Fibroblast of peridontal ligament (primary cell): ENCODE measurements around the gene CHEK2.
"Not testable (repeated sequence)": the region's sequence is repeated elsewhere in the genome, so short reads cannot be mapped to it uniquely, and the experiment has no call there.

ENCODE experiments used
- DNase-seq: peaks from one replicate; pipeline ENCODE4 v3.0.0-alpha.2; 2010; ENCODE audit errors: extremely low read depth

Gene CHEK2

GRCh38 chr22:28741785-28742561 lies at the start of gene CHEK2, which contains the start of gene HSCB:
CHEK2 (minus strand) TSS chr22:28741820; CDS start chr22:28734721, 7,099 bp downstream.
HSCB (plus strand) TSS chr22:28742039; CDS start chr22:28742096, 57 bp downstream.
- DNase-seq: peak; percentile 98

- DNase-seq: no peak
Observed at GRCh38 chr22:28791124-28791523, 49.5 kb upstream of the CHEK2 start.

GRCh38 chr22:28788601-28789000 lies 47.0 kb upstream of the CHEK2 start:
- DNase-seq: peak; percentile 56

- peak; percentile 55 for DNase-seq
Observed at GRCh38 chr22:28783786-28784671, 42.4 kb upstream of the CHEK2 start.

- no peak for DNase-seq
Observed at GRCh38 chr22:28780296-28780695, 38.7 kb upstream of the CHEK2 start.

- DNase-seq: no peak
Observed at GRCh38 chr22:28779833-28780232, 38.2 kb upstream of the CHEK2 start.

- no peak for DNase-seq
Observed at GRCh38 chr22:28774378-28774777, 32.8 kb upstream of the CHEK2 start.

GRCh38 chr22:28773461-28773867 lies 31.8 kb upstream of the CHEK2 start:
- peak; percentile 51 for DNase-seq

- peak; percentile 95 for DNase-seq
Observed at GRCh38 chr22:28772633-28773460, 31.2 kb upstream of the CHEK2 start, which contains the start of gene CCDC117. CCDC117 (plus strand) TSS chr22:28772695; CDS start chr22:28772850, 155 bp downstream.

- no peak for DNase-seq
Observed at GRCh38 chr22:28771195-28771791, 29.7 kb upstream of the CHEK2 start.

GRCh38 chr22:28769394-28770085 lies 27.9 kb upstream of the CHEK2 start:
- no peak for DNase-seq

- peak; percentile 55 for DNase-seq
Observed at GRCh38 chr22:28768701-28769393, 27.2 kb upstream of the CHEK2 start.

- no peak for DNase-seq
Observed at GRCh38 chr22:28766628-28767027, 25.0 kb upstream of the CHEK2 start.

- not testable (repeated sequence) for DNase-seq
Observed at GRCh38 chr22:28762000-28762399, 20.4 kb upstream of the CHEK2 start.

- DNase-seq: no peak
Observed at GRCh38 chr22:28761449-28761755, 19.8 kb upstream of the CHEK2 start.

- DNase-seq: no peak
Observed at GRCh38 chr22:28759861-28760560, 18.4 kb upstream of the CHEK2 start.

GRCh38 chr22:28754512-28754911 lies 12.9 kb upstream of the CHEK2 start:
- DNase-seq: not testable (repeated sequence)

GRCh38 chr22:28750471-28750881 lies 8.9 kb upstream of the CHEK2 start:
- peak; percentile 92 for DNase-seq

- no peak for DNase-seq
Observed at GRCh38 chr22:28743852-28744251, 2.2 kb upstream of the CHEK2 start.
